IPS-18a (cell line): Measurements from ENCODE around the gene SPX.

ENCODE experiments used
- H3K27ac ChIP-seq: one replicate; pipeline ENCODE4 v1.5.1; 2013; ENCODE audit warnings: low read length
- H3K27me3 ChIP-seq: one replicate; pipeline ENCODE4 v1.6.1; 2013; ENCODE audit warnings: mild to moderate bottlenecking, low read length; ENCODE audit not compliant: control insufficient read depth, insufficient read depth
- H3K36me3 ChIP-seq: one replicate; pipeline ENCODE4 v1.6.1; 2013; ENCODE audit warnings: low read depth, low read length; ENCODE audit not compliant: control insufficient read depth
- H3K4me1 ChIP-seq: one replicate; pipeline ENCODE4 v1.6.1; 2013; ENCODE audit warnings: low read depth, low read length; ENCODE audit not compliant: control insufficient read depth
- H3K4me3 ChIP-seq: one replicate; pipeline ENCODE4 v1.5.1; 2013; ENCODE audit warnings: low read length
- H3K9ac ChIP-seq: one replicate; pipeline ENCODE4 v1.6.1; 2013; ENCODE audit warnings: mild to moderate bottlenecking, low read length, moderate library complexity
- H3K9me3 ChIP-seq: one replicate; pipeline ENCODE4 v1.6.1; 2013; ENCODE audit warnings: low read depth, low read length; ENCODE audit not compliant: control insufficient read depth

The SPX gene

DNA sequence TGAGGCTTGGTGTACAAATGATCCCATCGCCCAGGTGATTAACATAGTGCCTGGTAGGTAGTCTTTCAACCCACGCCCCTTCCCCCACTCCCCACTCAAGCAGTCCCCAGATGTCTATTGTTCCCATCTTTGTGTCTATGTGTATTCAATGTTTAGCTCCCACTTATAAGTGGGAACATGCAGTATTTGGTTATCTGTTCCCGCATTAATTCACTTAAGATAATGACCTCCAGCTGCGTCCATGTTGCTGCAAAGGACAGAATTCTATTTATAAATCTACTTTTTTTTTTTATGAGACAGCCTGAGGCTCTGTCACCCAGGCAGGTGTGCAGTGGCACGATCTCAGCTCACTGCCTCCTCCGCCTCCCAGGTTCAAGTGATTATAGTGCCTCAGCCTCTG, 15.7 kb downstream of the SPX start:
- Histone ChIP-seq H3K9ac (no peak overlapping the region), H3K27me3 (no peaks in the 10 kb centered on the region), H3K27ac (no peak overlapping the region), H3K4me1 (no peaks in the 10 kb centered on the region), H3K4me3 (no peak overlapping the region), H3K36me3 (no peaks in the 10 kb centered on the region), H3K9me3 (no peaks in the 10 kb centered on the region)

DNA sequence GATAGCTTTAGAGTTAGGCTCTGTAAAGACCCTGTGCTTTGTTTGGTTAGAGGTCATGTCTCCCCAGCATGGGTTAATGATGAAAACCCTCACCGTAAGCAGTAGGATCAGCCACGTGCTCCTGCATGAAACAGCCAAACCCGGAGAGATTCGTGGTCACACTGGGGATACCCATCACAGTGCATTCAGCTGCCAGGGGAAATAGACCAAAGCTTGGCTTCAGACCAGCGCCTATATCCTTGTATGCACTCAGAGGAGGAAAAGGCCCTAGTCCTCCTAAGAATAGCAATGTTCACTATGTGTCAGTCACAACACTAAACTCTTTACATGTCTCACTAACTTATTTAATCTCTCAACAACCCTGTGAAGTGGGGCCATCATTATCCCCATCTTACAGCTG, 16.3 kb downstream of the SPX start:
- Histone ChIP-seq H3K9ac (no peak overlapping the region), H3K4me3 (no peak overlapping the region), H3K36me3 (no peaks in the 10 kb centered on the region), H3K27ac (no peak overlapping the region), H3K9me3 (no peaks in the 10 kb centered on the region), H3K4me1 (no peaks in the 10 kb centered on the region), H3K27me3 (no peaks in the 10 kb centered on the region)

DNA sequence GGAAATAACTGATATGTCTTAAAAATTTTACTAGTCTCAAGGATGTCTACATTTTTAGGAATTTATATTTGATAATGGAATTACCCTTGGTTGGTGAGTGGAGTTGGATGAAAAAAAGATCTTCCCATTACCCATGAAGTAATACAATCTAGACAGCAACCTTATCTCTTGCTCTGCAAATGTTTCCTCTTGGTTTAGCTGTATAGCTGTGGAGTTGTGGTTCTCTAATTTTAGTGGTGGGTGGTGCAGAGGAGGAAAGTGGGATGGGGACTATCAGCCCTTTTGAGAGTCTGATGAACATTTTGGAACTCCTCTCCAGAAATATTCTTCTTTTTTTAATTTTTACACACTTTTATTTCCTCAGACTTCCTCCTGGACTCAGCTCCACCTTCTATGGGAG, 17.1 kb downstream of the SPX start:
- Histone ChIP-seq H3K9ac (no peak overlapping the region), H3K36me3 (no peaks in the 10 kb centered on the region), H3K4me1 (no peaks in the 10 kb centered on the region), H3K27me3 (no peaks in the 10 kb centered on the region), H3K27ac (no peak overlapping the region), H3K4me3 (no peak overlapping the region), H3K9me3 (no peaks in the 10 kb centered on the region)

DNA sequence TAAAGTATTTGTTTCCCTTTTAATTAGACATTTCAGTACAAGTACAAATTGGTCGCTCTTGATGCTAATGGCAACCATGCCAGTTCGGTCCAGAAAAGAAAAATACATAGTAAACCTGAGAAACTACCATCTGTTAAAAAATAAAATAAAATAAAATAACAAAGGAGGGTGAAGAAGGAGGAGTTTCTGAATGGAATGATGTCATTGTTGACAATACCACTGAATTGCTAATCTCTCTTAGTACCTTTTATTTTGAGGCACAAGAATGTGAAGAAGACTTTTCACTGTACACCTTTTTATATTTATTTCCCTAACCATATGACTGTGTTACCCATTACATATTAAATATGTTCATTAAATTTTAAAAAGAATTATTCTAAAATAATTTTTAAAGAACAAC, 19.5 kb downstream of the SPX start:
- Histone ChIP-seq H3K9ac (no peak overlapping the region), H3K4me1 (no peaks in the 10 kb centered on the region), H3K4me3 (no peak overlapping the region), H3K9me3 (no peaks in the 10 kb centered on the region), H3K27ac (no peak overlapping the region), H3K36me3 (no peaks in the 10 kb centered on the region), H3K27me3 (no peaks in the 10 kb centered on the region)

DNA sequence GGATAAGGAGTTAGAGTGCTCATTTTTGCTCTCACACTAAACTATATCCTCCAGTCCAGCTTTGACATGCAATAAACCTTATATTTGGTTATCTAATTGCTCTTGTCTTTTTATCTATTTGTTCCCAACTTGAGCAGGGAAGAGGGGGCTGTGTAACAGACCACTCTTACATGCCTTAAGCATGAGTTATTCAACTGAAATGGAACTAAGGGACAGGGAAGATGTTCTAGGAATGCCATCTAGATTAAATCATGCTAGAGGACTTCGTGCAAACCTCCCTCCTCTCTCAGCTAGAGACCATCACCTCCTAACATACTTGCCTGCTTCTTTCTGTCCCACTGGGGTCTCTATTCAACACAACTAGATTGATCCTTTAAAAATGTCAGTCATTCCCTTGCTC, 20.6 kb downstream of the SPX start:
- Histone ChIP-seq H3K27me3 (no peaks in the 10 kb centered on the region), H3K4me3 (no peak overlapping the region), H3K4me1 (no peaks in the 10 kb centered on the region), H3K9ac (no peak overlapping the region), H3K9me3 (no peaks in the 10 kb centered on the region), H3K36me3 (no peaks in the 10 kb centered on the region), H3K27ac (no peak overlapping the region)

DNA sequence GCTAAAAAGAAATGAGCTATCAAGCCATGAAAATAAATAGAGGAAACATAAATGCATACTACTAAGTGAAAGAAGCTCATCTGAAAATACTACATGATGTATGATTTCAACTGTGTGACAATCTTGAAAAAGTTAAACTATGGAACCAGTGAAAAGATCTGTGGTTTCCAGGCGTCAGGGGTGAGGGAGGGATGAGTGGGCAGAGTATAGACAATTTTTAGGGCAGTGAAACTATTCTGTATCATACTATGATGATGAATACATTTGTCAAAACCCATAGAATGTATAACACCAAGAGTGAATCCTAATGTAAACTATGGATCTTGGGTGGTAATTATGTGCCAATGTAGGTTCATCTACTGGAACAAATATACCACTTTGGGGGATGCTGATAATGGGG, 21.3 kb downstream of the SPX start:
- H3K9ac ChIP-seq, result no peak overlapping the region
- H3K9me3 ChIP-seq, result no peaks in the 10 kb centered on the region
- H3K36me3 ChIP-seq, result no peaks in the 10 kb centered on the region
- H3K27me3 ChIP-seq, result no peaks in the 10 kb centered on the region
- H3K27ac ChIP-seq, result no peak overlapping the region
- H3K4me3 ChIP-seq, result no peak overlapping the region
- H3K4me1 ChIP-seq, result no peaks in the 10 kb centered on the region

DNA sequence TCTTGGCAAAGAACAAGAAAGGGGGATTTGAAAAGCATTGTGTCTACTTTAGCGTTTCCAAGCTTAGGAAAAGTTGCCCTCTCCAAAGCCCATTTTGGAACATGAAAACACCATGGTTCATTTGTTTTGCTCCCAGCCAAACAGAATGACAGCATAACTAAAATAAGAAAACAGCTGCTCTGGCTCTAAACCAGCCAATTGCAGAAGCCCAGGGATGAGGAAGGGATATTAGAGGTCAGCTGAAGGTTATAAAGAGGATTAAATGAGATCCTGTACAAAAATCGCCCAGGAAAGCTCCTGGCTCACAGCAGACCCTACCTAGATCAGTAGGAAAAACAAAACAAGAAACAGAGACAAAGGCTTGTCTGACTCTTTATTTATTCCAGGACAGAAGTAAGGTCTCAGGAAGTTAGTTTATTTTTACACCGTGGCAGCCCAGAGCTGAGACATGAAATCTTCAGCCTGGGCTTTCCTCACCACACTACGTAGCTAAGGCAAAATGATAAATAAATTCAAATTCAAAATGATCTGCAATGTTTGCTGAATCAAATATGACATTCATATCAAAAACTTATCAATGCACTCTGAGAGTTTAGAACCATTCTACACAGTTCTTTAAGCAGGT, 25.9 kb downstream of the SPX start:
- Histone ChIP-seq H3K4me1 (no peaks in the 10 kb centered on the region), H3K27ac (no peak overlapping the region), H3K27me3 (no peaks in the 10 kb centered on the region), H3K4me3 (no peak overlapping the region), H3K9ac (no peak overlapping the region), H3K9me3 (no peaks in the 10 kb centered on the region), H3K36me3 (no peaks in the 10 kb centered on the region)

DNA sequence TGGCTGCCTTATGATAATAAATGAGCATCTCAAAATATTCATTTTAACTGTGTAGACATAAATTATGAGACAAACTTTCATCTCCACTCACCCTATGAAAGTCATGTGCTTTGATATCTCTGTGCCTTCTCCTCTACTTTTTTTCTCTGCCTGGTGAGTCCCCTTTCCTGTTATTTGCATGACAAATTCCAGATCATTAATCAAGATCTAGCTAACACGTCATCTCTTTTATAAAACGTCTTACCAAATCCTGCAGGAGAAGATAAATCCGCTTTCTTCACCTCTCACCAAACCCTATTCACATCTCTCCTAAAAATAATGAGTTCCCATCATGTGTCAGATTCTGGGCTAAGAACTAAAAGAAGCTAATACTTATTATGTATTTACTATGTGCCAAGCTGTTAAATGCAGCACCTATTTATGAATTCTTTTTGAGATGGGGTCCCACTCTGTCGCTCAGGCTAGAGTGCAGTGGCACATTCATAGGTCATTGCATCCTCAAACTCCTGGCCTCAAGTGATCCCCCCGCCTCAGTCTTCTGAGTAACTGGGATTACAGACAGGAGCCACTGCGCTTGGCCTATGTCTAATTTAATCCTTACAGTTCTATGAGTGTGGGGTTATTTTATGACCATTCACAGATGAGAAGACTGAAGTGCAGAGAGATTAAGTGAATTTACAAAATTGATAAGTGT, 26.7 kb downstream of the SPX start:
- no peak overlapping the region for H3K27ac ChIP-seq
- no peaks in the 10 kb centered on the region for H3K9me3 ChIP-seq
- no peaks in the 10 kb centered on the region for H3K36me3 ChIP-seq
- no peak overlapping the region for H3K9ac ChIP-seq
- no peaks in the 10 kb centered on the region for H3K4me1 ChIP-seq
- no peaks in the 10 kb centered on the region for H3K27me3 ChIP-seq
- H3K4me3 ChIP-seq, result no peak overlapping the region

DNA sequence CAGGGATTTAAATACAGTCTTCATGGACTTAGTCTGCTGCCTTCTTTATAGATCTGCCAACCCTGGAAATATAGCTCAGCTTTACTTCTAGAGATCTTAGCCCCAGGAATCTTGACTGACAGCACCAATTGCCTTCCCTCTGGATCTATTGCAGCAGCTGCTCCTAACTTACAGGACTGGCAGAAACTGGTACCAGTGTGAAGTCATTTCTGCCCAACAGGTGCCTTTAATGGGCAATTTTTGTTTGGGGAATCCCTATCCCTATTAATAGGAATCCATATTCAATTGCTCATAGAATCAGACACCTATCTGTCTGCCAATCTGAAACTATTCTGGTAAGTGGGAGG, 27.2 kb downstream of the SPX start:
- Histone ChIP-seq H3K9me3 (no peaks in the 10 kb centered on the region), H3K4me1 (no peaks in the 10 kb centered on the region), H3K27me3 (no peaks in the 10 kb centered on the region), H3K36me3 (no peaks in the 10 kb centered on the region), H3K9ac (no peak overlapping the region), H3K4me3 (no peak overlapping the region), H3K27ac (no peak overlapping the region)

DNA sequence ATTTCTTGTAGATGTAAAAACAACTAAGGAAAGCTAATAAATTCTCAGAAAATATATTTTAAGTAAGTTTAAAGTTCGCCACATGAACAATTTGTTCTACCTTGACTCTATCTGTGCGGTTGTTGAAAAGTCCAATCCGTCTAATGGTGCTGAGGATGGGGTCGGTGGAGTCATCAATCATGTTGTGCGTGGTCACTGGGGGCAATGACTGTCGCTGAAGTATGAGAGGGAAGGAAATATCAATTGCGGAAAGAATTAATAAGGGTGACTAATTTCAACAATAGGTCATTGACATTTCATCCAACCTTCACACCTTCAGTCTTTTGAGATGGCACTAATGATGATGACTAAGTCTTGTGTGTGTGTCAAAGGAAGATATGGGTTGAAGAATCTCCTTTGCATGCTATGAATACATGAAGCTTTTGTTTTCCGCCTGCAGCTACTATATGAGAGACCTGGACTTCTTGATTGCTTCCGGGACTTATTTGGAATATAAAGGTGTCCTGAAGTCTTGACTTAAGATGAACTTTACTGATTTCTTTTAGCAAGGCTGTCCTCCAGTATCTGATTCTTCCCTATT, 32.1 kb downstream of the SPX start:
- no peaks in the 10 kb centered on the region for H3K9me3 ChIP-seq
- H3K36me3 ChIP-seq, result no peaks in the 10 kb centered on the region
- H3K4me3 ChIP-seq, result no peak overlapping the region
- H3K27ac ChIP-seq, result no peak overlapping the region
- no peaks in the 10 kb centered on the region for H3K27me3 ChIP-seq
- H3K9ac ChIP-seq, result no peak overlapping the region
- no peaks in the 10 kb centered on the region for H3K4me1 ChIP-seq

DNA sequence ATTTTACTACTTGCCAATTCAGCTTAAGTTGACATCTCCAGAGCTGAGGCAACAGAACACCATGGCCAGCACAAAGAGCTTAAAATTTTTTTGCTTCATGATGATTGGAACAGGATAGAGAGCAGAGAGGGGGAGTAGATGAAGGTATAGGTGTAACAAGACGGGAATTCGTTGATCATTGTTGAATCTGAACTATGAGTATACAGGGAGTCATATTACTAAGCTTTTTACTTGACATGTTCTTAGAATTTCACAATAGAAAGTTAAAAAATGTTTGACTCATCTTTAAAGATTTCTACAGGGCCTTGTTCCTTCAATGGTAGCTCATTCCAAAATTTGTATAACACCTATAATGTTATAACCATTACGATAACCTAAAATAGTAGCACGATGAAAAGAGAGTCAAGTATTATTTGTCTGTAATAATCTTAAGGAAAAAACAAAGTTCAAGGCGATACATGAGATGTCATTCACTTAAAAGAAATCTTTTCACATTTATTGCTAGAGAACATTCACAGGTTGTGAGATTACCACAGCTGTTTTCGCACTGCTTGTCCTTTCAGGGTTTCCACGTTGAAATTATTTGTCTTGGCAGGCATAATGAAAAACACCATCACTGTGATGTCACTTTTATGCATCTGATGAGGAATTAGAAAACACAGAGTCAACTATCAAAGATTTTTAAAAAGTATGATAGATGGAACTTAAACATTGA, 33.9 kb downstream of the SPX start:
- Histone ChIP-seq H3K9ac (no peak overlapping the region), H3K4me3 (no peak overlapping the region), H3K4me1 (no peaks in the 10 kb centered on the region), H3K27me3 (no peaks in the 10 kb centered on the region), H3K27ac (no peak overlapping the region), H3K9me3 (no peaks in the 10 kb centered on the region), H3K36me3 (no peaks in the 10 kb centered on the region)
